Adrenal gland (tissue), 5 donors: ENCODE results near the gene AVL9.

Experiments used
- CTCF ChIP-seq, 6 experiments: fragments of 450-650 bp in 4 of 6; fragments of 200-600 bp in 2 of 6; sonication (generic) in 1 of 6; IDR thresholded peaks; 1 replicate in 5 of 6; 2 replicates in 1 of 6; pipeline versions ENCODE4 v1.5.1 to v1.8.0; 2016 to 2021; ENCODE audit warnings: antibody characterized with exemption in 6 of 6, mild to moderate bottlenecking in 2 of 6, moderate library complexity in 1 of 6
- POLR2A ChIP-seq, 2 donors: fragments of 450-650 bp; IDR thresholded peaks; one replicate each; pipeline ENCODE4 v1.6.1; 2017; ENCODE audit warnings: antibody characterized with exemption in 2 of 2, mild to moderate bottlenecking in 2 of 2, moderate library complexity in 1 of 2
- donor health status: DM: no; HTN: no; CAD: no.

- TF ChIP-seq POLR2A (IDR thresholded peaks at IDR 0.05): no peak
- no peak for TF ChIP-seq CTCF (IDR thresholded peaks at IDR 0.05)
Measured at GRCh38 chr7:32560075-32560474, 64.8 kb downstream of the AVL9 start.
